T-helper 17 cell (primary cell): ENCODE data around the gene MED13L. TPM values are rescaled to one million over a fixed set of nuclear protein-coding genes. Genes with fewer than 3 reads are reported as not detected.

Experiments used
- ATAC-seq: fragments of 150-1000 bp; cut with Tn5 transposase; 2 replicates; pipeline ENCODE4 v1.10.0; 2021; ENCODE audit warnings: mild to moderate bottlenecking, moderate library complexity
- DNase-seq, 3 donors: peaks; one replicate each; pipeline versions ENCODE4 v3.0.0 to v3.0.0-alpha.2; 2020 to 2021
- H3K9me3 ChIP-seq: one replicate; pipeline ENCODE4 v1.7.0; 2013; ENCODE audit warnings: low read length, mild to moderate bottlenecking; ENCODE audit not compliant: control insufficient read depth, poor library complexity, severe bottlenecking
- H3K27ac Mint-ChIP-seq: one replicate; pipeline ENCODE4 v1.8.0; 2022; ENCODE audit warnings: mild to moderate bottlenecking, moderate library complexity, mixed read lengths
- H3K27me3 Mint-ChIP-seq: one replicate; pipeline ENCODE4 v1.8.0; 2022; ENCODE audit warnings: mixed read lengths
- H3K36me3 Mint-ChIP-seq: one replicate; pipeline ENCODE4 v1.8.0; 2022; ENCODE audit warnings: low read depth, mixed read lengths
- H3K4me1 Mint-ChIP-seq: one replicate; pipeline ENCODE4 v1.8.0; 2022; ENCODE audit warnings: mild to moderate bottlenecking, mixed read lengths
- H3K4me3 Mint-ChIP-seq: one replicate; pipeline ENCODE4 v1.8.0; 2022; ENCODE audit warnings: mild to moderate bottlenecking, moderate library complexity, mixed read lengths
- total RNA-seq, 4 donors: library from RNA in 2 of 4; stranded (reverse) in 2 of 4; gene quantifications; one replicate each; pipeline ENCODE4 v1.2.3 and lab custom pipeline; 2022 to 2026

MED13L gene
- total RNA-seq, 2 donors from 2014 or later = 184 to 193 TPM

- peaks cover 31% of the 10 kb centered on the region for H3K4me1 Mint-ChIP-seq
- H3K27ac Mint-ChIP-seq = no peak overlapping the region
- H3K27me3 Mint-ChIP-seq = no peaks in the 10 kb centered on the region
- H3K36me3 Mint-ChIP-seq = no peaks in the 10 kb centered on the region
- no peak for DNase-seq
- H3K9me3 ChIP-seq = no peaks in the 10 kb centered on the region
- H3K4me3 Mint-ChIP-seq = no peak overlapping the region
- no peak for ATAC-seq
Measured at GRCh38 chr12:116164250-116165035, 113.0 kb downstream of the MED13L start.

GRCh38 chr12:116162071-116162470, 115.4 kb downstream of the MED13L start:
- Mint-ChIP-seq H3K4me1 (peaks cover 42% of the 10 kb centered on the region), H3K27me3 (no peaks in the 10 kb centered on the region), H3K4me3 (no peak overlapping the region), H3K27ac (no peak overlapping the region), H3K36me3 (no peaks in the 10 kb centered on the region)
- DNase-seq (no peak), ATAC-seq (no peak)
- no peaks in the 10 kb centered on the region for H3K9me3 ChIP-seq

GRCh38 chr12:116161588-116161987, 115.9 kb downstream of the MED13L start:
- Mint-ChIP-seq H3K27me3 (no peaks in the 10 kb centered on the region), H3K36me3 (no peaks in the 10 kb centered on the region), H3K4me3 (no peak overlapping the region), H3K27ac (no peak overlapping the region), H3K4me1 (peaks cover 45% of the 10 kb centered on the region)
- no peaks in the 10 kb centered on the region for H3K9me3 ChIP-seq
- no peak for ATAC-seq
- DNase-seq = no peak

- ATAC-seq (no peak), DNase-seq (no peak)
- Mint-ChIP-seq H3K27ac (no peak overlapping the region), H3K4me3 (no peak overlapping the region), H3K36me3 (no peaks in the 10 kb centered on the region), H3K27me3 (no peaks in the 10 kb centered on the region), H3K4me1 (peaks cover 42% of the 10 kb centered on the region)
- no peaks in the 10 kb centered on the region for H3K9me3 ChIP-seq
Measured at GRCh38 chr12:116160883-116161458, 116.5 kb downstream of the MED13L start.

GRCh38 chr12:116160231-116160630, 117.3 kb downstream of the MED13L start:
- Mint-ChIP-seq H3K4me1 (peaks cover 34% of the 10 kb centered on the region), H3K4me3 (no peak overlapping the region), H3K27ac (no peak overlapping the region), H3K27me3 (no peaks in the 10 kb centered on the region), H3K36me3 (no peaks in the 10 kb centered on the region)
- DNase-seq = no peak
- H3K9me3 ChIP-seq = no peaks in the 10 kb centered on the region
- no peak for ATAC-seq

GRCh38 chr12:116159593-116160200, 117.8 kb downstream of the MED13L start:
- DNase-seq = no peak
- H3K9me3 ChIP-seq = no peaks in the 10 kb centered on the region
- Mint-ChIP-seq H3K36me3 (no peaks in the 10 kb centered on the region), H3K4me1 (peaks cover 31% of the 10 kb centered on the region), H3K4me3 (no peak overlapping the region), H3K27me3 (no peaks in the 10 kb centered on the region), H3K27ac (no peak overlapping the region)
- ATAC-seq = no peak

GRCh38 chr12:116159175-116159574, 118.3 kb downstream of the MED13L start:
- DNase-seq (no peak), ATAC-seq (no peak)
- Mint-ChIP-seq H3K4me1 (peaks cover 29% of the 10 kb centered on the region), H3K4me3 (no peak overlapping the region), H3K27ac (no peak overlapping the region), H3K27me3 (no peaks in the 10 kb centered on the region), H3K36me3 (no peaks in the 10 kb centered on the region)
- H3K9me3 ChIP-seq = no peaks in the 10 kb centered on the region

GRCh38 chr12:116157845-116158267, 119.6 kb downstream of the MED13L start:
- peak overlapping the region; percentile 79 for H3K27ac Mint-ChIP-seq
- H3K27me3 Mint-ChIP-seq = no peaks in the 10 kb centered on the region
- H3K4me3 Mint-ChIP-seq = peak overlapping the region; percentile 47
- H3K36me3 Mint-ChIP-seq = no peaks in the 10 kb centered on the region
- no peak for DNase-seq
- ATAC-seq = no peak
- no peaks in the 10 kb centered on the region for H3K9me3 ChIP-seq
- H3K4me1 Mint-ChIP-seq = peaks cover 40% of the 10 kb centered on the region

GRCh38 chr12:116156614-116157013, 120.9 kb downstream of the MED13L start:
- H3K36me3 Mint-ChIP-seq = no peaks in the 10 kb centered on the region
- H3K9me3 ChIP-seq = no peaks in the 10 kb centered on the region
- no peak for DNase-seq
- H3K27ac Mint-ChIP-seq = no peak overlapping the region
- peaks cover 39% of the 10 kb centered on the region for H3K4me1 Mint-ChIP-seq
- no peak overlapping the region for H3K4me3 Mint-ChIP-seq
- H3K27me3 Mint-ChIP-seq = no peaks in the 10 kb centered on the region
- no peak for ATAC-seq

GRCh38 chr12:116155383-116155782, 122.1 kb downstream of the MED13L start:
- Mint-ChIP-seq H3K27me3 (no peaks in the 10 kb centered on the region), H3K4me3 (no peak overlapping the region), H3K36me3 (no peaks in the 10 kb centered on the region), H3K4me1 (peaks cover 37% of the 10 kb centered on the region), H3K27ac (no peak overlapping the region)
- ATAC-seq (no peak), DNase-seq (no peak)
- H3K9me3 ChIP-seq = no peaks in the 10 kb centered on the region

- peaks cover 47% of the 10 kb centered on the region for H3K4me1 Mint-ChIP-seq
- no peak overlapping the region for H3K4me3 Mint-ChIP-seq
- no peak overlapping the region for H3K27ac Mint-ChIP-seq
- H3K27me3 Mint-ChIP-seq = no peaks in the 10 kb centered on the region
- no peak for ATAC-seq
- no peaks in the 10 kb centered on the region for H3K36me3 Mint-ChIP-seq
- no peak for DNase-seq
- no peaks in the 10 kb centered on the region for H3K9me3 ChIP-seq
Measured at GRCh38 chr12:116153983-116154382, 123.5 kb downstream of the MED13L start.

- ATAC-seq (no peak), DNase-seq (no peak)
- Mint-ChIP-seq H3K4me3 (no peak overlapping the region), H3K27ac (peak overlapping the region; percentile 54), H3K27me3 (no peaks in the 10 kb centered on the region), H3K36me3 (no peaks in the 10 kb centered on the region), H3K4me1 (peaks cover 48% of the 10 kb centered on the region)
- H3K9me3 ChIP-seq = no peaks in the 10 kb centered on the region
Measured at GRCh38 chr12:116153113-116153512, 124.4 kb downstream of the MED13L start.

GRCh38 chr12:116152268-116152667, 125.2 kb downstream of the MED13L start:
- ATAC-seq = peak; percentile 76

More at GRCh38 chr12:116152268-116152667, 125.2 kb downstream of the MED13L start:
- DNase-seq = no peak
- H3K4me3 Mint-ChIP-seq = no peak overlapping the region
- H3K27me3 Mint-ChIP-seq = no peaks in the 10 kb centered on the region
- peaks cover 40% of the 10 kb centered on the region for H3K4me1 Mint-ChIP-seq
- H3K27ac Mint-ChIP-seq = peak overlapping the region; percentile 54
- H3K9me3 ChIP-seq = no peaks in the 10 kb centered on the region
- H3K36me3 Mint-ChIP-seq = no peaks in the 10 kb centered on the region
